K562 (cell line): ENCODE results near the gene SPINT4.
"Not testable (repeated sequence)": the region's sequence is repeated elsewhere in the genome, so short reads cannot be mapped to it uniquely, and the experiment has no call there.

Experiments
- LEF1 ChIP-seq: fragments of 450-650 bp; IDR thresholded peaks from 2 replicates; pipeline ENCODE4 v1.6.1; 2016; ENCODE audit warnings: mild to moderate bottlenecking
- MAFG ChIP-seq: fragments of 450-650 bp; conservative IDR thresholded peaks from 2 replicates; pipeline ENCODE4 v1.6.1; 2016; ENCODE audit warnings: missing genetic modification characterization, missing compliant biosample characterization
- TF ChIP-seq, protein P1 (sequence below): fragments of 450-650 bp; IDR thresholded peaks from 2 replicates; pipeline ENCODE4 v1.6.1; 2016; ENCODE audit warnings: borderline replicate concordance

DNA sequence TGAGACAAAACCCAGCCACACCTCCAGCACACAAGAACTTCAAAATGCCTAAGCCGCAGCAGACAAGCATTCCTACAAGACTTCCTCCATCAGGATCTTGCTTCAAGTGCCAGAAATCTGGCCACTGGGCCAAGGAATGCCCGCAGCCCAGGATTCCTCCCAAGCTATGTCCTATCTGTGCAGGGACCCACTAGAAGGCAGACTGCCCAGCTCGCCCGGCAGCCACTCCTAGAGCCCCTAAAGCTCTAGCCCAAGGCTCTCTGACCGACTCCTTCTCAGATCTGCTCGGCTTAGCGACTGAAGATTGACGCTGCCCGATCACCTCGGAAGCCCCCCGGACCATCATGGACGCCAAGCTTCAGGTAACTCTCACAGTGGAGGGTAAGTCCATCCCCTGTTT lies 39.8 kb downstream of the SPINT4 start:
- TF ChIP-seq, protein P1, sequence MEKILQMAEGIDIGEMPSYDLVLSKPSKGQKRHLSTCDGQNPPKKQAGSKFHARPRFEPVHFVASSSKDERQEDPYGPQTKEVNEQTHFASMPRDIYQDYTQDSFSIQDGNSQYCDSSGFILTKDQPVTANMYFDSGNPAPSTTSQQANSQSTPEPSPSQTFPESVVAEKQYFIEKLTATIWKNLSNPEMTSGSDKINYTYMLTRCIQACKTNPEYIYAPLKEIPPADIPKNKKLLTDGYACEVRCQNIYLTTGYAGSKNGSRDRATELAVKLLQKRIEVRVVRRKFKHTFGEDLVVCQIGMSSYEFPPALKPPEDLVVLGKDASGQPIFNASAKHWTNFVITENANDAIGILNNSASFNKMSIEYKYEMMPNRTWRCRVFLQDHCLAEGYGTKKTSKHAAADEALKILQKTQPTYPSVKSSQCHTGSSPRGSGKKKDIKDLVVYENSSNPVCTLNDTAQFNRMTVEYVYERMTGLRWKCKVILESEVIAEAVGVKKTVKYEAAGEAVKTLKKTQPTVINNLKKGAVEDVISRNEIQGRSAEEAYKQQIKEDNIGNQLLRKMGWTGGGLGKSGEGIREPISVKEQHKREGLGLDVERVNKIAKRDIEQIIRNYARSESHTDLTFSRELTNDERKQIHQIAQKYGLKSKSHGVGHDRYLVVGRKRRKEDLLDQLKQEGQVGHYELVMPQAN = not testable (repeated sequence)
- TF ChIP-seq MAFG (tag); LEF1: not testable (repeated sequence)
